NCI-H1092 (cell line): ENCODE data around the gene ELF4.

Source experiments
- DNase-seq: peaks from one replicate; lab custom pipeline; 2025; lab: John Stamatoyannopoulos, UW

The ELF4 gene

DNA sequence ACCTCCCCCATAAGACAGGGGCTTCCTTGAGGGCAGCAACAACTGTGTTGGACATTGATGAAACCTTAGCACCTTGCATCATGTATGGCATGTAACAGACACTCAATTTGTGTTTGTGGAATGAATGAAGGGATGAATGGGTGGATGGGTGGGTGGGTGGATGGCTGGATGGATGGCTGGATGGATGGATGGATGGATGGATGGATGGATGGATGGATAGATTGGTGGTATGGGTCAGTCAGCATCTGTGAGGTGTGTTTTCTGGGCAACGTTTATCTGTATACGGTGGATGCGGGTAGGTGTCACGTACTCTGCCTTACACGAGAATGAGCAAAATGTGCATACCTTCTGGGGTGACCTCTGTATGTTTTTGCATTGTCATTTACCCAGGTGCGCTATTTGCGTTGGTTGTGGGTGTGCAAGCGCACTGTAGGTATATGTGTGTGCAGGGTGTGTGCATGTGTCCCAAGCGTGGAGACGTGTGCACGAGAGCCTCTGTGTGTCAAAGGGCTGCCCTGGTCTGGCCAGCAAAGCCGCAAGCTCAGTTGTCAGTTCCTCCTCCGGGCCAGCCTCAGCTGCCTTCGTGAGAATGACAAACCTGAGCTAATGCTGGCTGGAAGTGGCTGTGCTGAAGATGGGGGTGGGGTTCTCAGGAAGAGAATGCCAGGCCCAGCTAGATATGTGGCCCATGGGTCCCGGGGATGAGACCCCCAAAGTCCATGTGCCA, 26.5 kb downstream of the ELF4 start:
- DNase-seq: no peak

DNA sequence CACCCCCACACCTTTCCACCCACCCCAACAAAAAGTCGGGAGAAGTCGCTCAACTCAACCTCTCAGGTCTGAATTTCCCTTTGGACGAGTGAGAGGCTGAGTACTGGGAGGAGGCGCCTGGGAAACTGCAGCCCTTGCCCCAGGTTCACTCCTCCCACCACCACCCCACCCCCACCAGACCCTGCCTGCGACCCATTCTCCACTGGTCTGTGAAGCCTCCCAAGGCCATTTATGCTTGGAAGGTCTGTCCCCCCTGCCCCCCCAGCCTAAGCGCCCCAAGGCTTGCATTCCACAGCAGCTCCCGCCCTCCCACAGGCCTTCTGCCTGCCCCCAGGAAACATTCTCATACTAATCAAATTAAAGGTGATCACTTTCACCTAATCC, 27.2 kb downstream of the ELF4 start:
- no peak for DNase-seq

DNA sequence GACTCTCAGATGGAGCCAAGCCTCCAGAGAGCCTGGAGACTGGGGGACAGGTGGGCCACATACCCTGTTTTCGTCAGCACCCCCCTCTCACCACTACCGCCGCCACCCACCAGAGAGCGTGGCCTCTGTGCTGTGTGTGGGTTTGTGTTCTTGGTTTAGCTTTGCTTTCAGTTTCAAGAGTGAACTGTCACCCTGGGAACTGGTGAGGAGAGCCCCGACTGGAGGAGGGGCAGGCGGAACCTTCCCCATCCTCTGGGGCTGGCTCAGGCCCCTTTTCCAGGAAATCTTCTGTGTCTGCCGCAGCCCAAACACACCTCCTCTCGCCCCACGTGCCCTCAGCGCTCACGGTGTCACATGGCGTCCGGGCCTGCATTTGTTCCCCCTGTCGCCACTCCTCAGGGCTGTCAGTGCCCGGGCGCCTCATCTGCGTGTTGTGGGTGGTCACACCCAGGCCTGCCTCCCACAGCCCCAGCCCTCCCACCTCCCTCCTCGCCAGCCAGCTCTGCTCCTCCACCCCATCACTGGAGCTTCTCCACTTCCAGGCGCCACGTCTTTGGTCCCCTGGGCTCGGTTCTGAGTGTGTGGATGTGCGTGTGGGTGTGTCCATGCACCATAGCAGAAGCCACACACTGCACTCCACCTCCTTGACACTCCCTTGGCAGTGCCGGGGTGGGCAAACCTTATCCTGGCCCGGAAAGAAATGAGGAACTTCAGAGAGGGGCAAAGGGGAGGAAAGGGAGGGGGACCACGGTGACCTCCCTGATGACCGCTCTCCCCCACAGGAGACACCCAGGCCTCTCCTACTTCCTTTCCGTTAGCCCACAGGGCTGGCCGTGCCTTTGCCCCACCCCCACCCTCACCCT, 27.8 kb downstream of the ELF4 start:
- DNase-seq: no peak

DNA sequence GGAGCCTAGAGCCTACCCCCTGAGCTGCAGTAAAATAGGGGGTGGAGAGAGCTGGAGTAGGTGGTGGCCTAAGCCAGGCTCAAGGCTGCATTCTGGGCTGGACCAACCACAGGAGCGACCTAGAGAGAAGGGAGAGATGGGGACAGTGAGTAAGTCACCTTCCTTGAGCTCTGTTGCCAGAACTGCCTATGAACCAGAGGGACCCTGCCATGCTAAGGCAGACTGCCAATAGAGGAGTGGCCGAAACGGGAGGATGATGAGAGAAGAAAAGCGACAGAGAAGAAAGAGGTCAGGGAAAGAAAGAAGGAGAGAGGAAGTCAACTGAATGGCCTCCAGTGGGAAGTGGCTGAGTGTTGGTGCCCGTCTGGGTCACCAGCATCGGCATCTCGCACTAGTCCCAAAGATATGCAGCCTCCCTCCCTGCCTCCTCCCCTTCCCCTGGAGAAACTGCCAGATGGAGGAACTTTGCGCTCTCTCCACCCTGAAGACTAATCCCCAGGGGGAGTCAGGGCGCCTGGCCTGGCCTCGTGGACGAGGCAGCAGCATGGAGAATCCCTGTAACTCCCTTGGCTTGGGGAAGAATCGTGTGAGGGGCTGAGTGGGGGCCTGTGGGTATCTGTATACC, 28.8 kb downstream of the ELF4 start:
- no peak for DNase-seq

DNA sequence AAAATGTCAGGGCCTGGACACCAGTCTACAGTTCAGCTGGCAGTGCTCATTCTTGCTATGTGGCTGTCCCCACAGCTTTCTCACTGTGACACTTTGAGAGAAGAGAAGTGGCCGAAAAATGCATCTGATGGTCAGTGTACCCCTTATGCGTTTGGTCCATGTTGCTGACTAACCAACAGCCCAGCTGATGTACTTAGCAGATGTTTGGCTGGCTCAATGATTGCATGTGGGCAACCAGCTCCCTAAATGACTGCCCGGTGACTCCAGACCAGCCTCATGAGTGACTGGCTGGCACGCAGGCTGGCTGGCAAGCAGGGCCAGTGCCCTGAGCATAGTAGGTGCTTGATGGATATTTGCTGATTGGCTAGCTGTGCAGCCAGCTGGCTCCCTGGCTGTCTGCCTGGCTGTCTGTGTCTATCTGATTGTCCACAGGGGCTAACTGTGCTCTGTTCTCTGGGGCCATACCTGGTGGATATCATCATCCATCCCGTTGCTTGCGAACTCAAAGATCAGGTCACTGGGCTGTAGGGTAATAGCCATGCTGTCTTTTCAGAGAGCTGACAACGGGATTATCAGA, 29.4 kb downstream of the ELF4 start:
- DNase-seq: no peak

DNA sequence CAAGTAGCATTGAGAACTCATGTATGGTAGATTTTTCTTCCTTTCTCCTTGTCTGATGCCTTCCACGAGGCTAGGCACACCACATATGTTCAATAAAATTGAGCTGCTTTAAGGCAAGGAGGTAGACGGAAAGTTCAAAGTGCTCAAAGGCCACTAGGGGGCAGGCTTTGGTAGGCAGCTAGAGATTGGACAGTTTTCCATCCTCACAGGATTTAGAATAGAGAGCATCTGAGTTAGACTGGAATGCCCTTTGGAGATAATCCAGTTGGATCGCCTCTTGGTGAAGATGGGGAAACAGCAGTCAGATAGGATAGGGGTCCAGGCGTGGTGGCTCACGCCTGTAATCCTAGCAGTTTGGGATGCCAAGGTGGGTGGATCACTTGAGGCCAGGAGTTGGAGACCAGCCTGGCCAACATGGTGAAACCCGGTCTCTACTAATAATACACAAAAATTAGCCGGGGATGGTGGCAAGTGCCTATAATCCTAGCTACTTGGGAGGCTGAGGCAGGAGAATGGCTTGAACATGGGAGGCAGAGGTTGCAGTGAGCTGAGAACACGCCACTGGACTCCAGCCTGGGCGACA, 30.4 kb downstream of the ELF4 start:
- peak; percentile 63 for DNase-seq

DNA sequence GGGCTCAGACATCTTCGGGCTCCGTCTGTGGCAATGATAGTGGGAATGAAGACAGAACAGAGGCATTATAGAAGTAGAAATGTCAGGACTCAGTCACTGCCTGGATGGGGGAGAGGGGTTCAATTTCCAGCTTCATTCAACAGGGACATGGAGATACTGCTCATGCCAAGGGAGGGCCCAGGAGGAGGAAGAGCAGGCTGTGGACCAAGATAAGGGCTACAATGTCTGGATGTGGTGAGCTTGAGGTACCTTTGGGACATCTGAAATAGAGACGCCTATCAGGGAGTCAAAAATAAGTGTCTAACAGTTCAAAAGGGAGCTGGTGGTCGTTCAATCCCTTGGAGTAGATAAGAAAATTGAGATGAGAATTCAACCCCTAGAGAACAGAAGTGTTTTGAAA, 34.5 kb downstream of the ELF4 start:
- no peak for DNase-seq

DNA sequence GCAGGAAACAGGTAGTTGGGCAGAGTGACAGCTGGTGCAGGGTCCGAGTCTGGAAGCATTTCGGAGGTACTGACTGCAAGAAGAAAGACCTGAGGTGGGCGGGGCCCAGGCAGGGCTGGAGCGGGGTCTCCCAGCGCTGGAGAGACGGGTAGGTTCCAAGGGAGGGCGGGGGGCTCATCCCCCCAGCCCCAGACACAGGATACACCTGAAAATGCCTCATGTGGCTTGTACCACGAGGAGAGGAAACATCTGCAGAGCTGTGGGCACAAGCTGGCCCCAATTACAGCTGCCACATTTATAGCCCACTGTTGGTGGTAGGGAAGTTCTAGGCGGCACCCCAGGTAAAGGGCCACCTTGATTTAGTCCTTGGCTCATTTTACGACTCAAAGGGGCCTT, 38.0 kb downstream of the ELF4 start:
- DNase-seq: no peak

DNA sequence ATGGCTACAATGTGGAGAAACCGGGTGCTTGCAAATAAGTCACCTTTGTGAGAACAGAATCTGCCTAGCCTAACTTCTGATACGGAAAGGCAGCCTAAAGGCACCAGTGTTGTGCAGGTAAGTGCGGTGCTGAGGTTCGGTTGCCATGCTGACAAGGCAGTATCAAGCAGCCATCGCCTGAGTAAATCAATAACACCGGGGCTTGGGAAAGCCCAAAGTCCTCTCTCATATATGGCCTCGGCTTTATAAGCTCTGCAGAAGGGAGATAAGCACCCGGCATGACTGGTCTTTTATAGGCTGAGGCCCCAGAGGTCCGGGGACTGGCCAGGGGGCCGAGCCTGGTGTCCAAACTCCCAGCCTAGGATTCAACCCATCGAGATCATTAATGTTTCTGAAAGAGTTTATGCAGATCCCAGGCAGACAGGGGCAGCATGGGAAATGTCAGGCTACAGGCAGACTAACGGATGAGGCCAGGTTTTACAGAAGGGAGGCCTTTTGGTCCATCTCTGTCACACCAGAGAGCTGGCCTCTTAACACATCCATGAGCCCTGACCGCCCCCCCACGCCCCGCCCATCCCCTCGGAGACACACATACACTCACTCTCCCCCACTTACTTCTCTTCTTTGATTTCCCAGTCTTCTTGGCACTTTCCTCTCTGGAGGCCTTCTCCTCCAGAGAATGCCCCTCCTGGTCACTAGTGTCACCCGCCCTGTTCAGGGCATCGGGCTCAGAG, 38.5 kb downstream of the ELF4 start:
- DNase-seq: no peak

DNA sequence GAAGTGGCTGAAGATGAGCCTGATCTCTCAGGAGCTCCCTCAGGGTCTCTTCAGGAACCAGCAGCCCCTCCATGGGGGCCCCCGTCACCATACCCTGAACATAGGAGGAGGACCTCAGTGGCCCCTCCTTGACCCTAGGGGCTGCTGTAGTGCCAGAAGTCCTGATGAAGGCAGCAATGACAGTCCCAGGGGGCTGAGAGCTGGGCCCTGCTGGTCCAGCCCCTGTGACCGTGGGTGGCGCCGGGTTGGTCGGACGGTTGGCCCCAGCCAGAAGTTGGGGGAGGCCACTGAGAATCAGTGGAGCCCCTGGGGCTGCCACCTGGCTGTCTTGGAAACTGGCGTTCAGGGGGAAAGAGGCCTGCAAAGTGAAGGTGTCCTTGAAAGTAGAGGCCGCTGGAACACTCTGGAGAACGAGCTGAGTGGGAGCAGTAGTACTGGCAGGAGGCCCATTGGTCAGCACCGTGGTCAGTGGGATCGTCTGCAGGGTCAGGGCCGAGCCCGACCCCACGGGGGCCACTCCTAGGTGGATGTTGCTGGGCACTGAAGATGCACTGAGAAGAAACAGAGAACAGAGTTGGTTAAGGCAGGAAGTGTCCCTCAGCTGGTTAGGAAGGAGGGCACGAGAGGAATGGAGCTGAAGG, 43.2 kb downstream of the ELF4 start:
- DNase-seq: no peak

DNA sequence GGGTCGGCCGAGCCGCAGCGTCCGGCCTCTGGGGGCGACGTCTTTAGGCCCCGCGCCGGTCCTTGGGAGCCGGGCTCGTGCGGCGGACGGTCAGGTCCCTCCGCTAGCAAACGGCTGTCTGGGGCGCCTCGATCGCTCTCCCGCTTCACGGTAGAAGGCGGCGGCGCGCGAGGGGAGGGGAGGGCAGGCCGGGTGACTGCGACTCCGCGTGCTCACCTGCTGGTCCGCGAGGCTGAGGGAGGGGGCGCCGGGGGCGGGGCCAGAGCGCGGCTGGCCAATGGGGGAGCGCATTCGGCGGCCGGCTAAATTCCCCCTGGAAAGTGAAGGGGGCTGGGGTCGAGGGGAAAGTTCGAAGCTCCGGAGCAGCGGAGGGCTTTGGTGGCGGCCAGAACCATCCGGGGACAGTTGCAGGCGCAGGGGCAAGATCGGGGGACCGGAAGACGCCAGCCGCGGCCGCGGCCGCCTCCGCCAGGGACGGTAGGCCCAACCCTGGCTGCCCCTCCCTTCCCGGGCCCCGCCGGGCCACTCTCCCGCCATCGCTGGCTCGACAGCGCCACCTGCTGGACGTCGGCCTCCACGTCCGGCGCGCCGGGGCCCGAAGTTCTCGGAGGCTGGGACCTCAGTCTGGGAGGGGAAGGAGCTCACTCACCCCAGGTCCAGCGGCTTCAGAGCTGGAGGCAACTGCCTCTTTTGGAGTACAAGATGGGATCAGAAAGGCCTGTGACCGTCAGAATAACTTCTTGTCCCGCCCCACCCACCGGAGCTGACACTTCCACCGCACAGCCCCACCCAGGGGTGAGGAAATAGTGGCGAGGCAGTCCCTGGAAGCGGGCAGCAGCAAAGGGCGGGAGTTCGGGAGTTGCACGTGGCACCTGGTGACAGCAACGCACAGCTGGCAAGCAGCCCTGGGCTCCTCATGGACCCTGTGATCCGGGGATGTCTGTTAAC, 49.9 kb downstream of the ELF4 start:
- peak; percentile 49 for DNase-seq

DNA sequence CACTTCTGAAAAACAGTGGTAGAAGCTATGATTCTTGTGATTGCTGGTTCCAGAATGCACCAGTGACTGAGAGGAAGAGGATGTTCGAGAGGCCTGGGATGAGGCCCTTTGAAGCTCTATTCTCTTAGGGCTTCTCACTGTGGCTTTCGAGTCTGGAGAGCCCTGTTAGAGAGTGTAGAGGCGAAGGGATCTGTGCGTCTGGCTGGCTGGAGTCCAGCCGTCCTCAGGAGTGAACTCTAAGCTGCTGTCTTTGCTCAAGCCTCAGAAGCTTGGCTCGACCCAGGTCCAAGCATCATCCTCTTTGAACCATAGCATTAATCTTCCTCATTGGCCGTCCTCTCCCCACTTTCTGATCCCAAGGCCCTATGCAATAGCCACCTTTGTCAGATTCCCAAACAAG, 51.6 kb downstream of the ELF4 start:
- DNase-seq: no peak

DNA sequence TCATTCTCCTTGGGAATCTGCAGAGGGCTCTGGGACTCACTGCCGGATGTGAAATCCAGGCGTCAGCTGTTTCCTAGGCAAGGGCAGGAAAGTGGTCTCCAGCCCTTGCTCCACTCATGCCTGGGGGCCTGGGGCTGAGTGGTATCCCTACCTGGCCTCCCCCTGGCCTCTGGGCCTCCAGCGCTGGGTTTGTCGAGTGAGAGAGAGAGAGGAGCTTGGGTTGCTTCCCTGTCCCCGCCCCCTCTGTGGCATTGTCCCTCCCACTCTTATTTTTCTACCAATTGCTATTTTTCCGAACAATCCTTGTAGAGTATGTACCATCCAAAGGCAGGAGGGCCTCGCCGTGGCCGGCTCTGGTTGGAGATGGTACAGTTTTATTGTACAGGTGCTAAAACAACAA, 53.1 kb downstream of the ELF4 start:
- DNase-seq: no peak

DNA sequence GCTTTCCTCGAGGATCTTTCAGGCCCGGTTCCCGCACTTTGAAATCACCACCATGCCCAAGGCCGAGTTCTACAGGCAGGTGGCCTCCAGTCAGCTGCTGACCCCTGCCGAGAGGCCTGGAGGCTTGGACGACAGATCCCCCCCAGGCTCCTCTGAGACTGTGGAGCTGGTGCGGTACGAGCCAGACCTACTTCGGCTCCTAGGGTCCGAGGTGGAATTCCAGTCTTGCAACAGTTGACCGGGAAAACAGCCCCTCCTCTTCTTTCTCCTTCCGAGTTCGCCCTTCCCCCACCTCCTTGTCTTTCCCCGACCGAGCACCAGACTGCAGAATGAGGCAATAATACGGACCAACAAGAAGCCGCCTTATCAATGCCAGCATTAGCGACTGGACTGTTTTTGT, 54.4 kb downstream of the ELF4 start:
- no peak for DNase-seq

DNA sequence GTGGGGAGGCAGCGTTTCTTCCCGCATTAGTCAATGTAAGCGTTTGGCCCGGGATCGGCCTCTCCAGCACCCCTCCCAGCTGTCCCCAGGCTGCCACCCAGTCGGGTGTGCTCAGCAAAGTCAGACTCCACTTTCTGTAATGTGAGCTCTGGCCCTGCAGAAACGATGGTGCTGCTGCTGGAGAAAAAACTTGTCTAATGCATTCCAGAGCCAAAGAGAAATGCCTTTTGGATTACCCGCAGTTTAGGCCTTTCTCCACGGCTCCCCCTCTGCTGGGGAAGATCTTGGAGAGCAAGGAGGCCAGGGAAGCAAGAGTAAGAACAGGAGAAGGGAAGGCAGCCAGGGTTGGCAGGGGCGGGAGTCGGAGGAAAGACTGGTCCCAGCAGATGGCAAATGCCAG, 55.2 kb downstream of the ELF4 start:
- DNase-seq: no peak

DNA sequence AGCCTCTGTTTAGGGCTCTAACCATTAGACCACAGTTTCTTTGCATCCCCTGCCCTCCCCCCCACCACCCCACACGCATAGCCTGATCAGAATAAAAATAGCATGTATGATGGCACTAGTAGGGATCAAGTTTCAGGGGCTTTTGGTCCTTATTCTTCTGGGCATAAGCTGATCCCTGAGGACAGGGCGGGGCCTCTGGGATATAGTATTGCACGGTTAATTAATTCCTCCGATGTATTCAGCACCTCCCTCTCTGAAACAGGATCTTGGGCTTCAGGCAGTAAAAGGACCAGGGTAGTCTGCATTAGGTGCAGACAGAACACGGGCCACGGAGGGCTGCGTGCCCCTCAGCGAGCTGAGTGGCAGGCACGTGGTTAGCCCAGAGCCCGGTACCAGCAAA, 57.1 kb downstream of the ELF4 start:
- DNase-seq: no peak

DNA sequence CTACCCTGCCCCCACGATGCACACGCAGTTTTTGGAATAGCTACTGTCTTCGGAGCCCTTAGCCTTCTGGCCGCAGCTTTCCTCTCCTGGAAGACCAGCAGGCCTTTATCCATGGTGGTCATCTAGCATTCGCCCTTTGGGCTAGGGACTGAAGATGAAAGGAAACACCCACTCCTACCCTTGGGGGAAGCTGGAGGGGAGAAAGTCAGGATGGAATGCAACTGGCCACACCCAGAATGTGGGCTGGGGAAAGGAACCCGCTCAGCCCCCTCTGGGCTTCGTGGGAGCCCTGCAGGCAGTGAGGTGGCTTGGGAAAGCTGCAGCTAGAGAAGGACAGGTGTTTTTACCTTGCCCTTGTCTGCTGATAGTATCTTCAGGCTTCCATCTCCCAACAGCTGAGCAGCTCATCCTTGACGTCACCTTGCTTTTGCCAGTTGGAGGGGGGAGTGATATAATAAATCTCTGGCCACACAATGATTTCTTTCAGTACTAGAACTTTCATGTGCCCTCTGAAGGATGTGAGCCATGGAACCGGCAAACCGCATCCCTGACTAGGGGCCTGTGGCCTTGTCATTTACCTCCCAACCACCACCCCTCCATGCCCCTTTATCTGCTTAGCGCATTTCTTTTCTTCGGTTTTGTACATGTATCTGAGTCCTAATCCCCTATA, 59.0 kb downstream of the ELF4 start:
- DNase-seq: no peak

DNA sequence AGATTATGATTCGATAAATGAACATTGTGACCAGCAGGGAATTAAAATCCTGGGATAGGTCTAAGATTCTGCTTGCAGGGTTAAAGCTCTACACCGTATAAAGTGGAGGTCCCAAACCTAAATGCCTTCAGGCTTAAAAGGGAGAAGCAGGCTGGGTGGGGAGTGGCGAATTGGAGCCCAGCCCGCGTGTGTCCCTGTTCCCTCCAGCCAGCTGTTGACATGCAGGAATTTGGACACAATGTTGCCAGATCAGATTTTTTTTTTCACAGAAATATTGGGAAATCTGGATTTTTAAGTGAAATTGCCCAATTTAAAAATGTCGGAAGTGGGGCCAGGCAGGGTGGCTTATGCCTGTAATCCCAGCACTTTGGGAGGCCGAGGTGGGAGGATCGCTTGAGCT, 60.5 kb downstream of the ELF4 start:
- DNase-seq: no peak

DNA sequence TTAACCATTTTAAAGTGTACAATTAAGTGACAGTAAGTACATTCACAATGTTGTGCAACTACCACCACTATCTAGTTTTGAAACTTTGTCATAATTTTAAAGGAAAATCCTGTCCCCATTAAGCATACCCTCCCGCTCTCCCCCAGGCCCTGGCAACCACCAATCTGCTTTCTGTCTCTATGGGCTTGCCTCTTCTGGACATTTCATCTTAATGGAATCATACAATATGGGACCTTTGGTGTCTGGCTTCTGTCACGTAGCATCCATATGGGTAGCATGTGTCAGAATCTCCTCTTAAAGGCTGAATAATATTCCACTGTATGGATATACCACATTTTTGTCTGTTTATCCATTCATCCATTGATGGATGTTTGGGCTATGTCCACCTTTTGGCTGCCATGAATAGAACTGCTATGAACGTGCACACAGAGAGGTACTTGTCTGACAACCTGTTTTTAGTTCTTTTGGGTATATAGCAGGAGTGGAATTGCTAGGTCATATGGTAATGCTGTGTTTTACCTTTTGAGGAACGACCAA, 61.5 kb downstream of the ELF4 start:
- DNase-seq: no peak
